MM.1S (cell line): ENCODE measurements around the gene AP3D1.

Experiments
- DNase-seq: peaks from one replicate; pipeline ENCODE4 v3.0.0-alpha.2; 2015
- H2AFZ ChIP-seq: fragments of 300-600 bp; sonication (generic); 2 replicates; pipeline ENCODE4 v1.6.0; 2016; ENCODE audit warnings: antibody characterized with exemption, low read length
- H3F3A ChIP-seq: fragments of 300-600 bp; sonication (generic); 2 replicates; pipeline ENCODE4 v1.6.1; 2016; ENCODE audit warnings: mild to moderate bottlenecking, antibody characterized with exemption, low read length, moderate library complexity, mixed read lengths; ENCODE audit not compliant: insufficient read depth
- H3K27ac ChIP-seq: fragments of 300-600 bp; sonication (generic); 2 replicates; pipeline ENCODE4 v1.5.1; 2016; ENCODE audit warnings: mild to moderate bottlenecking, low read length
- H3K27me3 ChIP-seq: fragments of 300-600 bp; sonication (generic); replicated peaks from 2 replicates; pipeline ENCODE4 v1.6.0; 2016; ENCODE audit warnings: low read length; ENCODE audit not compliant: insufficient read depth
- H3K36me3 ChIP-seq: fragments of 300-600 bp; sonication (generic); replicated peaks from 2 replicates; pipeline ENCODE4 v1.6.1; 2016; ENCODE audit warnings: mild to moderate bottlenecking, low read length, mixed read lengths; ENCODE audit not compliant: insufficient read depth
- H3K4me1 ChIP-seq: fragments of 300-600 bp; sonication (generic); 2 replicates; pipeline ENCODE4 v1.6.1; 2016; ENCODE audit warnings: low read length, mixed read lengths
- H3K4me2 ChIP-seq: fragments of 300-600 bp; sonication (generic); 2 replicates; pipeline ENCODE4 v1.6.0; 2016; ENCODE audit warnings: low read depth, low read length
- H3K4me3 ChIP-seq: fragments of 300-600 bp; sonication (generic); 2 replicates; pipeline ENCODE4 v1.5.1; 2016; ENCODE audit warnings: low read length, mixed read lengths
- H3K79me2 ChIP-seq: fragments of 300-600 bp; sonication (generic); 2 replicates; pipeline ENCODE4 v1.6.1; 2016; ENCODE audit warnings: mixed run types, low read length, mixed read lengths
- H3K9ac ChIP-seq: fragments of 300-600 bp; sonication (generic); 2 replicates; pipeline ENCODE4 v1.6.1; 2016; ENCODE audit warnings: low read length, mixed read lengths
- H3K9me2 ChIP-seq: fragments of 300-600 bp; sonication (generic); replicated peaks from 2 replicates; pipeline ENCODE4 v1.6.1; 2016; ENCODE audit warnings: mild to moderate bottlenecking, low read length, mixed read lengths; ENCODE audit not compliant: insufficient read depth
- H3K9me3 ChIP-seq: fragments of 300-600 bp; sonication (generic); replicated peaks from 2 replicates; pipeline ENCODE4 v1.6.1; 2016; ENCODE audit warnings: mild to moderate bottlenecking, low read length, mixed read lengths; ENCODE audit not compliant: insufficient read depth
- H4K20me1 ChIP-seq: fragments of 300-600 bp; sonication (generic); 2 replicates; pipeline ENCODE4 v1.6.1; 2016; ENCODE audit warnings: mild to moderate bottlenecking, low read length, moderate library complexity, mixed read lengths; ENCODE audit not compliant: insufficient read depth
- EZH2 ChIP-seq: fragments of 300-600 bp; sonication (generic); optimal IDR thresholded peaks from 2 replicates; pipeline ENCODE3; 2017; ENCODE audit warnings: low read depth, mild to moderate bottlenecking, antibody characterized with exemption, low read length, mixed read lengths
- EZH2phosphoT487 ChIP-seq: fragments of 300-600 bp; sonication (generic); IDR thresholded peaks from 2 replicates; pipeline ENCODE4 v1.6.1; 2018; ENCODE audit warnings: antibody characterized with exemption, low read length
- TF ChIP-seq, protein P1 (sequence below): fragments of 300-600 bp; sonication (generic); IDR thresholded peaks from 2 replicates; pipeline ENCODE4 v1.5.1; 2016; ENCODE audit warnings: antibody characterized with exemption, low read length, mixed read lengths

The AP3D1 gene

DNA sequence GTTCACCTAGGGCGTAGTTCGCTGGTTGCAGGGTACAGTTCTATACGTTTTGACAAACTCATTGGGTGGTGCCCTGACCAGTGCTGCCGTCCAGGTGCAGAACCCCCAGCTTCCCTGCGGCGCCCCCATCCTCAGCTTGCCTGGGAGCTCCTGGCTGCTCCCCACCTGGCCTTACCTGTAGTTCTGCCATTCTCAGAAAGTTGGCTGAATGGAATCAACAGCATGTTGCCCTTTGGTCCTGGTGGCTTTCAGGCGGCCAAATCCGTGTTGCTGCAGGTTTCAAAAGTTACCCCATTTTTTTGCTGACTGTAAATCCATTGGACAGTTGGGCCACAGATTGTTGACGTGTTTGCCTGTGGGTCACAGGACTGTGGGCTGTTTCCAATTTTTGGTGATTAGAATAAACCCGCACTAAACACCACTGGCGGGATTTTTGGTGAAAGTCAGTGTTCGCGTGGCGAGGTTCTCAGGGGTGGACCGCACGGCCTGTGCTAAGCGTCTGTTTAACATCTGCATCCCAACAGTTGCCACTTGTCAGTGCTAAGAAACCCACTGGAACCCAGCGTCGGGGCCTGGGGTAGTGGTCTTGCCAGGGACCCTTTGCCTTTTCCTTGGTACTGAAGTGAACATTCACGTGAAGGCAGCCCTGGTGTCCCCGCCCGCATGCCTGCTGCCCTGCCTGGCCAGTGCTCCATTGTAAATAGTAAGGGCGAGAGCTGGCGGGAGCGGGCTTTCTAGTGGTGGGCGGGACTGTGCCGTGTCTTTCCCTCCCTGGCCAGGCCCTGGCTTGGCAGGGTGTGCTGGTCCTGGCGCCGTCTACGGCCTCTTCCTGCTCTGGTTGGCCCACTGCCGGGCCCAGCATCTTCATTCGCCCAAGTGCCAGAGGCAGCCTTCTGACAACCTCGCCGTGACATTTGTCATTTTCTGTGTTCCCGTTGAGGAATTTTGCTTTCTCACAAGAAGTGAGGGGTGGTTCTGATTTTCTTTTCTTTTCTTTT, 15.7 kb upstream of the AP3D1 start:
- H3K9ac ChIP-seq: no peak overlapping the region
- H3F3A ChIP-seq: peaks cover 15% of the 10 kb centered on the region
- H3K9me2 ChIP-seq: no peaks in the 10 kb centered on the region
- no peak for DNase-seq
- H3K27ac ChIP-seq: no peak overlapping the region
- no peak overlapping the region for H2AFZ ChIP-seq
- no peaks in the 10 kb centered on the region for H3K9me3 ChIP-seq
- H3K4me2 ChIP-seq: no peak overlapping the region
- H3K27me3 ChIP-seq: no peaks in the 10 kb centered on the region
- no peak overlapping the region for H3K4me3 ChIP-seq
- H4K20me1 ChIP-seq: peaks cover 60% of the 10 kb centered on the region
- TF ChIP-seq, protein P1, sequence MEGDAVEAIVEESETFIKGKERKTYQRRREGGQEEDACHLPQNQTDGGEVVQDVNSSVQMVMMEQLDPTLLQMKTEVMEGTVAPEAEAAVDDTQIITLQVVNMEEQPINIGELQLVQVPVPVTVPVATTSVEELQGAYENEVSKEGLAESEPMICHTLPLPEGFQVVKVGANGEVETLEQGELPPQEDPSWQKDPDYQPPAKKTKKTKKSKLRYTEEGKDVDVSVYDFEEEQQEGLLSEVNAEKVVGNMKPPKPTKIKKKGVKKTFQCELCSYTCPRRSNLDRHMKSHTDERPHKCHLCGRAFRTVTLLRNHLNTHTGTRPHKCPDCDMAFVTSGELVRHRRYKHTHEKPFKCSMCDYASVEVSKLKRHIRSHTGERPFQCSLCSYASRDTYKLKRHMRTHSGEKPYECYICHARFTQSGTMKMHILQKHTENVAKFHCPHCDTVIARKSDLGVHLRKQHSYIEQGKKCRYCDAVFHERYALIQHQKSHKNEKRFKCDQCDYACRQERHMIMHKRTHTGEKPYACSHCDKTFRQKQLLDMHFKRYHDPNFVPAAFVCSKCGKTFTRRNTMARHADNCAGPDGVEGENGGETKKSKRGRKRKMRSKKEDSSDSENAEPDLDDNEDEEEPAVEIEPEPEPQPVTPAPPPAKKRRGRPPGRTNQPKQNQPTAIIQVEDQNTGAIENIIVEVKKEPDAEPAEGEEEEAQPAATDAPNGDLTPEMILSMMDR: no peak
- TF ChIP-seq EZH2phosphoT487: no peak
- no peak for TF ChIP-seq EZH2
- no peaks in the 10 kb centered on the region for H3K4me1 ChIP-seq
- peaks cover 86% of the 10 kb centered on the region for H3K79me2 ChIP-seq
- H3K36me3 ChIP-seq: no peaks in the 10 kb centered on the region

DNA sequence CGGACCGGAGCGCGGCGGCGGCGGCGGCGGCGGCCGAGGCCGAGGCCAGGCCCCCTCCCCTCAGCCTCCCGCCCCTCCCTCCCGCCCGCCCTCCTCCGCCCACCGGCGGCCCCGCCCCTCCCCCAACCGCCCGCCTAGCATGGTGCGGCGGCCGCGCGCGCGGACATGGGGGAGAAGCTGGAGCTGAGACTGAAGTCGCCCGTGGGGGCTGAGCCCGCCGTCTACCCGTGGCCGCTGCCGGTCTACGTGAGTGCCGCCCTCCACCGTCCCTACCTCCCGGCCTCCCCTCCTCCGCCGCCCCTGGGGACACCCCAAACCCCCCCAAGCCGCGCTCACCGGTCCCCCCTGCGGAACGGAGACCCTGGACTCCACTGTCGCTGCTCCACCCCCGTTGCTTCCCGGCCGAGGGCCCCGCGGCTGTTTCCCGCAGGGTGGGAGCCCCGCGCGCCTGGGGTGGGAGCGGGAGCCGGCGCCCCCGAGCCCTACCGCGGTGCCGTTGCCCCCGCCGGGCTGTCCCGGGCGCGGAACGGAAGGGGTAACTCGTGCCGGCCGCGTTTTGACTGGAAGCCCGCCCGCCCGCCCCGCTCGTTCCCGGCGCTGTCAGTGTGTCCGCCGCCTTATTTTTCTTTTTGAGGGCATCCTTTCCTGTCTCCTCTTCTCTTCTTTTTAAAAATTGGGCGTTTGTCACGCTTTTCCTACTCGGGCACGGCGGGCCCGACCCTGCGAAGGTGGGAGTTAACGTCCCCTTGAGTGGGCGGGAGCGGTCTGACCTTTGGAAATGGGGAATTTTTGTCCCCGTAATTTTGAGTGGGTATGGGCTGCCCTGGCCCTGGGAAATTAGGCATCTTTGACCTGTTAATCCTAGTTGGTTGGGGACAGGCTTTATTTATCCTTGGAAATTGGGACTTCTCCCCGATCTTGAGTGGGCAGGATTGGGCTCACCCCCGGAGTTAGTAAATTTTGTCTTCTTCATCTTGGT, 12.9 kb upstream of the AP3D1 start:
- H3F3A ChIP-seq: peaks cover 15% of the 10 kb centered on the region
- peak overlapping the region; percentile 76 for H3K4me2 ChIP-seq
- H3K9me3 ChIP-seq: no peaks in the 10 kb centered on the region
- no peaks in the 10 kb centered on the region for H3K4me1 ChIP-seq
- peak overlapping the region; percentile 82 for H3K27ac ChIP-seq
- H3K9ac ChIP-seq: peak overlapping the region; percentile 81
- peaks cover 33% of the 10 kb centered on the region for H4K20me1 ChIP-seq
- peaks cover 58% of the 10 kb centered on the region for H3K79me2 ChIP-seq
- DNase-seq: peak; percentile 33
- H2AFZ ChIP-seq: 0 out of 2 replicates have a peak overlapping the region, but pooled peaks have one; percentile 36
- H3K27me3 ChIP-seq: no peaks in the 10 kb centered on the region
- peak overlapping the region; percentile 95 for H3K4me3 ChIP-seq
- H3K36me3 ChIP-seq: no peaks in the 10 kb centered on the region
- H3K9me2 ChIP-seq: no peaks in the 10 kb centered on the region
- TF ChIP-seq EZH2 (no peak), EZH2phosphoT487 (no peak)
- TF ChIP-seq, protein P1: no peak

DNA sequence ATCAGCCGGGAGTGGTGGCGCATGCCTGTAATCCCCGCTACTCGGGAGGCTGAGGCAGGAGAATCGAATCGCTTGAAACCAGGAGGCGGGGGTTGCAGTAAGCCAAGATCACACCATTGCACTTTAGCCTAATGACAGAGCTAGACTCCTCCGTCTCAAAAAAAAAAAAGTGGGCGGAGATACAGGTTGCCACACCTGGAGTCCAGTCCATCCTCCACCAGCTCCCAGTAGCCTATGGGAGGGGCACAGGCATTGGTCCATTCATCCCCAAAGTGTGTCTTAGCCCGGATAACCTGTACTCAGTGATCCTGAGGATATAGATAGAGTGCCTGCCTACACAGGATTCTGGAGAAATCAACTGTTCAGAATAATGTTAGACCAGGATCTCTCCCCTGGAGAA, 9.0 kb upstream of the AP3D1 start:
- TF ChIP-seq EZH2 (no peak), EZH2phosphoT487 (no peak)
- TF ChIP-seq, protein P1: no peak
- no peak overlapping the region for H3K27ac ChIP-seq
- no peaks in the 10 kb centered on the region for H3K4me1 ChIP-seq
- DNase-seq: no peak
- H3K79me2 ChIP-seq: peaks cover 19% of the 10 kb centered on the region
- H3K4me3 ChIP-seq: no peak overlapping the region
- peaks cover 9% of the 10 kb centered on the region for H3F3A ChIP-seq
- no peaks in the 10 kb centered on the region for H3K27me3 ChIP-seq
- H3K36me3 ChIP-seq: no peaks in the 10 kb centered on the region
- no peaks in the 10 kb centered on the region for H3K9me2 ChIP-seq
- H3K9me3 ChIP-seq: no peaks in the 10 kb centered on the region
- no peak overlapping the region for H3K4me2 ChIP-seq
- H4K20me1 ChIP-seq: no peaks in the 10 kb centered on the region
- H3K9ac ChIP-seq: no peak overlapping the region
- no peak overlapping the region for H2AFZ ChIP-seq
